Nasal cavity respiratory epithelium epithelial cell of viscerocranial mucosa (primary cell): ENCODE data around the gene ACP3. TPM values are rescaled to one million over a fixed set of nuclear protein-coding genes. Genes with fewer than 3 reads are reported as not detected.

Source experiments
- total RNA-seq: library from RNA; depleted of rRNA; stranded (reverse); fragments of >200 nt; gene quantifications from 2 replicates; pipeline ENCODE4 v1.2.3, GENCODE V29; 2014

The ACP3 gene, protein sequence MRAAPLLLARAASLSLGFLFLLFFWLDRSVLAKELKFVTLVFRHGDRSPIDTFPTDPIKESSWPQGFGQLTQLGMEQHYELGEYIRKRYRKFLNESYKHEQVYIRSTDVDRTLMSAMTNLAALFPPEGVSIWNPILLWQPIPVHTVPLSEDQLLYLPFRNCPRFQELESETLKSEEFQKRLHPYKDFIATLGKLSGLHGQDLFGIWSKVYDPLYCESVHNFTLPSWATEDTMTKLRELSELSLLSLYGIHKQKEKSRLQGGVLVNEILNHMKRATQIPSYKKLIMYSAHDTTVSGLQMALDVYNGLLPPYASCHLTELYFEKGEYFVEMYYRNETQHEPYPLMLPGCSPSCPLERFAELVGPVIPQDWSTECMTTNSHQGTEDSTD
- total RNA-seq, result 0.34 and 5.0 TPM in 2 replicates

GRCh38 chr3:132317229-132317948 is at the start of gene ACP3:
Gene ACP3, plus strand, starts transcription at chr3:132317407. Its CDS starts 50 bp downstream, at chr3:132317457.

Other genes starting within 250 kb of the ACP3 start
- gene DNAJC13, start 100.1 kb downstream of the ACP3 start, total RNA-seq, result 40.0 and 57.3 TPM in 2 replicates